KMS-11 (cell line): ENCODE results near the gene NWD2.

Source experiments
- H2AFZ ChIP-seq: fragments of 200-600 bp; sonication (generic); 2 replicates; pipeline ENCODE4 v1.6.1; 2016; ENCODE audit warnings: antibody characterized with exemption, mixed run types, low read depth
- H3K27ac ChIP-seq: fragments of 200-600 bp; sonication (generic); 2 replicates; pipeline ENCODE4 v1.6.1; 2016; ENCODE audit warnings: mild to moderate bottlenecking, mixed run types
- H3K27me3 ChIP-seq: fragments of 200-600 bp; sonication (generic); 2 replicates; pipeline ENCODE4 v1.6.1; 2017; ENCODE audit warnings: mild to moderate bottlenecking, low read depth, mixed run types, moderate library complexity; ENCODE audit not compliant: insufficient read depth
- H3K36me3 ChIP-seq: fragments of 200-600 bp; sonication (generic); 2 replicates; pipeline ENCODE4 v1.6.1; 2017; ENCODE audit warnings: mild to moderate bottlenecking, mixed run types; ENCODE audit not compliant: insufficient read depth
- H3K4me1 ChIP-seq: fragments of 200-600 bp; sonication (generic); 2 replicates; pipeline ENCODE4 v1.6.1; 2016; ENCODE audit warnings: mild to moderate bottlenecking, low read depth, mixed run types; ENCODE audit not compliant: poor library complexity, severe bottlenecking
- H3K4me2 ChIP-seq: fragments of 200-600 bp; sonication (generic); 2 replicates; pipeline ENCODE4 v1.7.0; 2016; ENCODE audit warnings: mild to moderate bottlenecking, mixed run types
- H3K4me3 ChIP-seq: fragments of 200-600 bp; sonication (generic); IDR thresholded peaks from 2 replicates; pipeline ENCODE4 v1.6.1; 2017; ENCODE audit warnings: low read depth, low read length, mixed read lengths; ENCODE audit not compliant: insufficient read depth
- H3K79me2 ChIP-seq: fragments of 200-600 bp; sonication (generic); 2 replicates; pipeline ENCODE4 v1.6.1; 2016; ENCODE audit warnings: low read depth, mixed run types; ENCODE audit not compliant: insufficient read depth
- H3K9ac ChIP-seq: fragments of 200-600 bp; sonication (generic); 2 replicates; pipeline ENCODE4 v1.6.1; 2016; ENCODE audit warnings: mild to moderate bottlenecking, mixed run types
- H4K20me1 ChIP-seq: fragments of 200-600 bp; sonication (generic); 2 replicates; pipeline ENCODE4 v1.6.1; 2016; ENCODE audit warnings: mild to moderate bottlenecking, mixed run types; ENCODE audit not compliant: insufficient read depth
- CTCF ChIP-seq: fragments of 200-600 bp; sonication (generic); conservative IDR thresholded peaks from 2 replicates; pipeline ENCODE4 v1.6.1; 2017; ENCODE audit warnings: low read depth, mild to moderate bottlenecking, antibody characterized with exemption, low read length, moderate library complexity, mixed read lengths

The NWD2 gene

GRCh38 chr4:37431417-37431743 lies 186.8 kb downstream of the NWD2 start:
- no peak overlapping the region for H3K4me3 ChIP-seq
- H4K20me1 ChIP-seq, result no peaks in the 10 kb centered on the region
- no peak overlapping the region for H3K27ac ChIP-seq
- peak overlapping the region; percentile 34 for H3K4me2 ChIP-seq
- H3K9ac ChIP-seq, result no peak overlapping the region
- H3K79me2 ChIP-seq, result no peaks in the 10 kb centered on the region
- H3K27me3 ChIP-seq, result no peaks in the 10 kb centered on the region
- TF ChIP-seq CTCF, result no peak
- H3K36me3 ChIP-seq, result no peaks in the 10 kb centered on the region
- H3K4me1 ChIP-seq, result peaks cover 30% of the 10 kb centered on the region
- H2AFZ ChIP-seq, result no peak overlapping the region

GRCh38 chr4:37434469-37434868 lies 189.9 kb downstream of the NWD2 start:
- Histone ChIP-seq H3K27me3 (no peaks in the 10 kb centered on the region), H3K4me3 (no peak overlapping the region), H2AFZ (no peak overlapping the region), H3K9ac (no peak overlapping the region), H4K20me1 (no peaks in the 10 kb centered on the region), H3K79me2 (no peaks in the 10 kb centered on the region), H3K4me2 (no peak overlapping the region), H3K4me1 (peaks cover 30% of the 10 kb centered on the region), H3K27ac (no peak overlapping the region), H3K36me3 (no peaks in the 10 kb centered on the region)
- TF ChIP-seq CTCF, result no peak

GRCh38 chr4:37436546-37436945 lies 192.0 kb downstream of the NWD2 start:
- Histone ChIP-seq H3K27me3 (no peaks in the 10 kb centered on the region), H3K27ac (no peak overlapping the region)
- TF ChIP-seq CTCF, result no peak

GRCh38 chr4:37437163-37437562 lies 192.6 kb downstream of the NWD2 start:
- Histone ChIP-seq H3K27ac (no peak overlapping the region), H3K4me3 (no peak overlapping the region), H3K4me1 (peaks cover 4% of the 10 kb centered on the region), H3K9ac (no peak overlapping the region), H3K36me3 (no peaks in the 10 kb centered on the region), H3K79me2 (no peaks in the 10 kb centered on the region), H4K20me1 (no peaks in the 10 kb centered on the region), H3K27me3 (no peaks in the 10 kb centered on the region), H3K4me2 (no peak overlapping the region), H2AFZ (no peak overlapping the region)
- no peak for TF ChIP-seq CTCF

More at GRCh38 chr4:37436546-37436945, 192.0 kb downstream of the NWD2 start:
- H3K36me3 ChIP-seq, result no peaks in the 10 kb centered on the region
- H3K4me1 ChIP-seq, result peaks cover 10% of the 10 kb centered on the region
- no peak overlapping the region for H2AFZ ChIP-seq
- H3K79me2 ChIP-seq, result no peaks in the 10 kb centered on the region
- H3K9ac ChIP-seq, result no peak overlapping the region
- no peak overlapping the region for H3K4me2 ChIP-seq
- no peak overlapping the region for H3K4me3 ChIP-seq
- no peaks in the 10 kb centered on the region for H4K20me1 ChIP-seq
